Fibroblast of the conjunctiva (primary cell): ENCODE results near the gene SLC49A3.
"Not testable (repeated sequence)": the region's sequence is repeated elsewhere in the genome, so short reads cannot be mapped to it uniquely, and the experiment has no call there.

Source experiments
- DNase-seq: peaks from one replicate; pipeline ENCODE4 v3.0.0-alpha.2; 2010; ENCODE audit warnings: low read depth

The SLC49A3 gene

DNA sequence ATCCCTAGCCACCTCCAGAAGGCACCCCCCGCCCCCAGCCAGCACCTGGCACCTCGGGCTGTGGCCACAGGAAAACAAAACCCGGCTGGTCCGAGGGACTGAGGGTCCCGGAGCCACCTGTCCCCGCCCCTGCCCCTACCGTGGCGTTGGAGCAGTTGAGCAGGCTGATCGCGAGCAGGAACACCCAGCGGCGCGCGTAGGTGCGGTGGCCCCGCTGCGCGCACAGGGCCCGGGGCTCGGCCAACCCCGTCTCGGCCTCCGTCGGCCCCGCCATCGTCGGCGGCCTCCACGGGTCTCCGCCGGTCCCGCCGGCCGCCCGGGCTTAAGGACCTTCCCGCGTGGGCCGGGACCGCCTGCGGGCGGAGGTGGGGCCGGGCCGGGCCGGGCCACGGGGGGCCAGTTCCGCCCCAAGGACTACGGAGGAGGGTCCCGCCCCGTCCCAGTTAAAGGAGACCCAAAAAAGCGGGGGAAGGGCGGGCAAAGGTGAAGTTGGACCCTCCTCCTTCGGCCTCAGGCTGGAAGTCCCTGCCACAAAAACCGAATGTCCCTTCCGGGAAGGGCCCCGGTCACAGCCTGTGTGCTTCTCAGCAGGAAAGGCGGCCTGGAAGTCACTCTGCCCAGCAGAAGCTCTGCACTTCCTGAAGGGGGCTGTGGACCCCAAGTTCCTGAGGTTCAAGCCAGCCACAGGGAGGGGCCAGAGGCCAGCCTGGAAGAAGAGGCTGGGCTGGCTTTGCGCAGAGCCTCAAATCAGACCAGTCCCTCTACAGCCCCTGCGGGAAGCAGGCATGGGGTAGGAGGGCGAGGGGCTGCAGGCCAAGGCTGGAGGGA is at the start of gene SLC49A3:
TSS of gene SLC49A3 (minus strand) at position 298 of the 828 bp plus-strand sequence. CDS start at position 274, 24 bp downstream.
- no peak for DNase-seq

DNA sequence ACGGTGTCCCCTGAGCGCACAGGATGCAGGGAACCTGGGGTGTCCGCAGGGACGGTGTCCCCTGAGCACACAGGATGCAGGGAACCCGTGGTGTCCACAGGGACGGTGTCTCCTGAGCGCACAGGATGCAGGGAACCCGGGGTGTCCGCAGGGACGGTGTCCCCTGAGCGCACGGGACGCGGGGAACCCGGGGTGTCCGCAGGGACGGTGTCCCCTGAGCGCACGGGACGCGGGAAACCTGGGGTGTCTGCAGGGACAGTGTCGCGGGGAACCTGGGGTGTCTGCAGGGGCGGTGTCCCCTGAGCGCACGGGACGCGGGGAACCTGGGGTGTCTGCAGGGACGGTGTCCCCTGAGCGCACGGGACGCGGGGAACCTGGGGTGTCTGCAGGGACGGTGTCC is 47.6 kb upstream of the SLC49A3 start:
- DNase-seq: not testable (repeated sequence)

DNA sequence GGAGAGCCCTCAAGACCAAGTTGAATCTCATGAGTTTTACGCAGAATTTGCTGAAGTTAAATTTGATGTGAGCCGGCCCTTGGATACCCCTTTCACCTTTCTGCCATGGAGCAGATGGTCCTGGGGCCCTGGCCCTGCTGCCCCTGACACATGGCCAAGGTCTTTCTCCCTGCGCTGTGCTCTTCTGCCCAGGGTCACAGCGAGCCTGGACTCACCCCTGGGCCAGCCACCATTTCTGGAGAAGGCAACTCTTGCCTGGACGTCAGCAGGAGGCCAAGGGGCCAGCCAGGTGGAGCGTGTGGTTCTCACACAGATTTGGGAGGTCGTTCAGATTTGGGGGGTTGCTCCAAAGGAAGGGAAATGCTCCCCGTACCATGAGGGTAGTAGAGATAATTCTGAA is 46.6 kb upstream of the SLC49A3 start:
- no peak for DNase-seq

DNA sequence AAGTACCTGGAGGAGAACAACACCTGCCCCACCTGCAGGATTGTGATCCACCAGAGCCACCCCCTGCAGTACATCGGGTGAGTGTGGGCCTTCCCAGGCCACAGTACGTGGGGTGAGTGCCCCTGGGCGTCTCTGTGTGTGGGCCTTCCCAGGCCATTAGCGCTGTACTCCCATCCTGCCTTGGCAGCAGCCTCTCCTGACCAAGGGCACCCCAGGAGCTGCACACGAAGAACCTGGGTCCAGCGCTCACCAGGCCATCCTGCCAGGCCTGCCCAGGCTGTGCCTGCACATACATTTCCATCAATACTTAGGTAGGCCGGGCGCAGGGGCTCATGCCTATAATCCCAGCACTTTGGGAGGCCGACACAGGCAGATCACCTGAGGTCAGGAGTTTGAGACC is 46.0 kb upstream of the SLC49A3 start:
- DNase-seq: no peak

DNA sequence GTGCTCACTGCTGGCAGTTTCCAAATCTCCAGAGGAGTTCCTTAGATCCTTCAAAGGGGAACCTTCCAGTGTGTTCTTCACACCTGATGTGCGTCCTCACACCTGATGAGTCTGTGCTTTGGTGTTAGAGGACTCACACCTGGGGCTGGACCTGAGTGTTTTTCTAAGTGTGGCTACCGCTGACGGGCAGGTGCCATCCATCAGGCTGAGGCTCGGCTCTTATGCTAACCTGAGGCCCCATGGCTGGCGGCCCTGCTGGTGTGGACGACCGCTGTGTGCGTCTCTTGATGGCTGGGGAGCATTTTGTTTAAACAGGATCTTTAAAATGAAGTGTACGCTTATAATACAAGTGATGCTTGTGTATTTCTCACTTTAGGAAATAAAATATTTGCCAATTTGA is 45.1 kb upstream of the SLC49A3 start:
- no peak for DNase-seq

DNA sequence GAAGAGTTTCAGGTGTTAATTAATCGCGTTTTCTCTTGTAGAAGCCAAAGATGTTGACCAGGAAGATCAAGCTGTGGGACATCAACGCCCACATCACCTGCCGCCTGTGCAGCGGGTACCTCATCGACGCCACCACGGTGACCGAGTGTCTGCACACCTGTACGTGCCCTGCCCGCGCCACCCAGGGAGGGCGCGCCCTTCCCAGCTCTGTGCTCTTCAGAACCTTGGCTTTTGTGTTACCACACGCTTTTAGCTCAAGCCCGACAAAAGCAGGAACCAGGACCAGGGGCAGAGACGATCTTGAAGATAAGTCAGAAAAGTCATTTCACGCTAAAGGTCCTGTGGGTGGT is 44.7 kb upstream of the SLC49A3 start:
- no peak for DNase-seq

DNA sequence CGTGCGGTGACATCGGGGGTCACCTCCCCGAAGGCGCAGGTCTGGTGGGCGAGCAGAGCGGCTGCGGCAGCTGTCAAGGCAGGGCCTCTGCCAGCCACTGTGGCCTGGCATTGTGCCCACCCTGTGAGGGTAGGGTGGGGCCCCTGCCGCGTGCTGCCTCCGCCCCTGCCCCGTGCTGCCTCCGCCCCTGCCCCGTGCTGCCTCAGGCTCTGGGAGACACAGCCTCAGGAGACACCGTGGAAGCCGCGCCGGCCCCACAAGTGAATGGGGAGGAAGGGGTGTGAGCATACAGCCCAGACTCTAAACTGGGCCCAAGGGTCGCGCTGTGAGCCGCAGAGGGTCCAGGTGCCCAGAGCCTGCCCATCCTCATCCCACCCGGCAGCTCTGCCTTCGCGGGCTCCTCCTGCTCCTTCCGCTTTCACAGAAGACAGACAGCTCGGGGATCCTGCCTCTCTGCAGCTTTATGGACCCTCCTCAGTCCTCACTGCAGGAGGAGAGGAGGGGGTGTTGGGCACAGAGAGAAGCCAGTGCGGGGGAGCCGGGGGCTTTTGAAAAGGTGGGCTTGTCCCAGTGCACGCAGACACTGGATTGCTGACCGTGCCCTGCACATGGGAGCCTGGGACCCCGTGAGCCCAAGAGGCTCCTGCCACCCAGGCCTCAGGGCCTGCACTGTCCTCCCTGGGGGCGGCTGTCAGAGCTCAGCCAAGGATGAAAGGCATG is 44.1 kb upstream of the SLC49A3 start:
- no peak for DNase-seq

DNA sequence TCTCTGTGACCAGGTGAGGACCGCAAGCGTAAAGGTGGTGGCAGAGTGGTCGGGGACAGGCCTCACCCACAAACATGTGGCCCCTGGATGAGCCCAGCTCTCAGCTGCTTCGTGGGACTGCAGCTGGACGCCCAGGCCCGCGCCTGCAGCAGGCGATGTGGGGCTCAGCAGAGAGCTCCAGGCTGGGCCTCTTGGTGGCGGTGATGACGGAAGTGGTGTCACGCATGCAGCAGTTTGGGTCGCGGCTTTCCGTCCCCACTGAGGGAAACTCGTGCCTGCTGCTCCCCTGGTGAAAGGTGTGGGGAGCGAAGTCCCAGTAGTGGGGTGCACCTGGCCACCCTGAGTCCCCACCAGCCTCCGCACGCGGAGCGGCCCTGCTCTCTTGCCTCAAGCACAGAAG is 43.5 kb upstream of the SLC49A3 start:
- DNase-seq: no peak

DNA sequence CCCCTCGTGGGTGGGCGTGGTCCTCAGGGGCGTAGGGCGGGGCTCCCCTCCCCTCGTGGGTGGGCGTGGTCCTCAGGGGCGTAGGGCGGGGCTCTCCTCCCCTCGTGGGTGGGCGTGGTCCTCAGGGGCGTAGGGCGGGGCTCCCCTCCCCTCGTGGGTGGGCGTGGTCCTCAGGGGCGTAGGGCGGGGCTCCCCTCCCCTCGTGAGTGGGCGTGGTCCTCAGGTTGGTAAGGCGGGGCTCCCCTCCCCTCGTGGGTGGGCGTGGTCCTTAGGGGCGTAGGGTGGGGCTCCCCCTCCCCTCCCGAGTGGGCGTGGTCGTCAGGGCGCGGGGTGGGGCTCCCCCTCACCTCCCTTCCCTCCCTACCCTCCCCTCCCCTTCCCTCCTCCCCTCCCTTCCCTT is 43.0 kb upstream of the SLC49A3 start:
- DNase-seq: not testable (repeated sequence)

DNA sequence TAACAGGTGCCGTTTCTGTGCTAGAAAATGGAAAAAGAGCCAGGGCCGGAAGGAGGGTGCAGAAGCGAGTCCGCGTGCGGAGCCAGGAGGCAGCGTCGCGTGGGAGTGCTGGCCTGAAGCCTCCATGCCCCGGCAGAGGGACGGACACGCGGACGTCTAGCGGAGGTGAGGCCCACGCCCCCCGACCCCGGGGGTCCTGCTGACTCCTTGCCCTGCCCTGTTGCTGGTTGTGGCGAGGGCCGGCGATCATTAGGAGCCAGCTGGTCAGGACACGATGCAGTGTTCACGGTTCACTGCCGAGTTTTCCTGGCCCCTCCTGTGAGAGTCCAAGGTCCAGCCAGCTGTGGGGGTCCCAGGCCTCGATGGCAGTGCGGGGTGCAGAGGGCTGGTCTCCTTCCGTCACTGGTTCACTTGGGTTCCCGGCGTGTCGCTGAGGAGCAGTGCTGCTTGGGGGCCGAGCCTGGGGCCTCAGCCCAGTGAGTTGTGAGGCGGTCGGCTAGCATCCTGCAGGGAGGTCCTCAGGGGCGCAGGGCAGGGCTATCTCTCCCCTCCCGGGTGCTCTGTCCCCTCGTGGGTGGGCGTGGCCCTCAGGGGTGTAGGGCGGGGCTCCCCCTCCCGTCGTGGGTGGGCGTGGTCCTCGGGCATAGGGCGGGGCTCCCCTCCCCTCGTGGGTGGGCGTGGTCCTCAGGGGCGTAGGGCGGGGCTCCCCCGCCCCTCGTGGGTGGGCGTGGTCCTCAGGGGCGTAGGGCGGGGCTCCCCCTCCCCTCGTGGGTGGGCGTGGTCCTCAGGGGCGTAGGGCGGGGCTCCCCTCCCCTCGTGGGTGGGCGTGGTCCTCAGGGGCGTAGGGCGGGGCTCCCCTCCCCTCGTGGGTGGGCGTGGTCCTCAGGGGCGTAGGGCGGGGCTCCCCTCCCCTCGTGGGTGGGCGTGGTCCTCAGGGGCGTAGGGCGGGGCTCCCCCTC is 42.3 kb upstream of the SLC49A3 start:
- not testable (repeated sequence) for DNase-seq

DNA sequence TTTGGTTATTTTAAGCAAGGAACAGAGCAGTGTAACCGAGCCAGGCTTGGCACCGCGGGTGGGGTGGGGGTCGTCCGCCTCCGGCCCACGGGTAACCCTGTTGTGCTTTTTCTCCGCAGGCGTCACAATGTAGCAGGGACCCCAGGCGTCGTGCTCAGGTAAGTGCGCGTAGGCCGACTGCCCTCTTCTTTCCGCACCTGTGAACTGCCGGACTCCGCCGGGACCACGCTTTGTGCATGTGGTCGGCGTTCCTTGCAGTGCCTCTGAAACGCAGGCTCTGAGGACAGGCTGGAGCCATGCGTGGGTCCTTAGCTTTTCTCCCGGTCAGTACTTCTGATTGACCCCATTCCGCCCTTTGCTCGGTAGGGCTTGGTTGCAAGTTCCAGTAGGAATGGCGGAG is 41.6 kb upstream of the SLC49A3 start:
- no peak for DNase-seq

DNA sequence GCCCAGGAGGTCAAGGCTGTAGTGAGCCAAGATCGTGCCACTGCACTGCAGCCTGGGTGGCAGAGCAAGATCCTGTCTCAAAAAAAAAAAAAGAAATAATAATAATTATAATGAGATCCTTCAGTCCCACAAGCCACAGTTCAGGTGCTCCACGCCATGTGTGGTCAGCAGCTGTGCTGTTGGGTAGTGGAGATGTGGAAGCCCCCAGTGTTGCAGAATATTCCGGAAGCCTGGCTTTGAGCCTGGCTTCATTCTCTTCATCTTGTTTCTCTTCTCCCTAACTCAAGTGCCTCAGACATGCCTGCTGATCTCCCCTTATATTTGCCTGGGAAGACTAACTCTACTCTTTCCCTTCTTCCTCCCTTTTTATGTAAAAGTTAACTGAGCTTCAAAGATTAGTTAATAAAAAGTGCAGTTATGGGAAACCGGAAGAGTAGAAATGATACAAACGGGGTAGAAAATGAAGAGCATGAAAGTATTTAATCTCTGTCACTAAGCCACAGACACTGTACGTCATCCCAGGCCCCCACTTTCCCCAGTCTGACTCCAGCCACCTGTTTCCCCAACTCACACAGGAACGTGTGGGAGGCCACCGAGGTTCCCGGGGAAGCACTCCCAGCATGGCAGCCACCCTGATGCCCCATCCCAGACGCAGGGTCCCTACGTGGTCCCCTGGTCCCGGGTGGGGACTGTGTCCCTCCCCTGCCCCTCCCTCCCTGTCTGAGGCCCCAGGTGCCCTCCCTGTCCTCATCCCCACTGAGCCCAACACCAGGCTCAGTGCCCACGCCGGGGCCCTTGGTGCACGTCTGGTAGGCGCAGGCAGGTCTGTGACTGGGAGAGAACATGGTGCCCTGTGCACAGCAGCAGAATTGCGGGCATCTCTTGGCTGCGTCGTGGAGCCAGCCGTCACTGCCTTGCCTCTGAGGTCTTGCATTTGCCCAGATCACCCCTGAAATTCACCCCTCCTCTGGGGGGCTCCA is 40.7 kb upstream of the SLC49A3 start:
- no peak for DNase-seq

DNA sequence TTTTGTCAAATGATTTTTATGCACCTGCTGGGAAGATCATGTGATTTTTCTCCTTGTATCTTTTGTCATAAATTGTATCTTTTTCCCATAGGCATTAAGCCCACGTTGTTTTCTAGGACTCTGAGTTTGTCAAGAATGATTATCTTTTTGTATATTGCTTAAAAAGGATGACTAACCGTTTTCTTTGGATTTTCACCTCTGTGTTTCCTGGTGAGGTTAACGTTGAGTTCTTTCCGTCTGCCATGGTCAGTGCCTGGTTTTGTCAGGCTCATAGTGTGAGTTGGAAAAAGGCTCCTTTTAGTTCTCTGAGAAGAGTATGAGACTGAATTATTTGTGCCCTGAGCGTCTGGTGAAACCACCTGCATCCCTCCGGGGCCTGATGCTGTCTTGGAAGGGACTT is 38.6 kb upstream of the SLC49A3 start:
- DNase-seq: no peak

DNA sequence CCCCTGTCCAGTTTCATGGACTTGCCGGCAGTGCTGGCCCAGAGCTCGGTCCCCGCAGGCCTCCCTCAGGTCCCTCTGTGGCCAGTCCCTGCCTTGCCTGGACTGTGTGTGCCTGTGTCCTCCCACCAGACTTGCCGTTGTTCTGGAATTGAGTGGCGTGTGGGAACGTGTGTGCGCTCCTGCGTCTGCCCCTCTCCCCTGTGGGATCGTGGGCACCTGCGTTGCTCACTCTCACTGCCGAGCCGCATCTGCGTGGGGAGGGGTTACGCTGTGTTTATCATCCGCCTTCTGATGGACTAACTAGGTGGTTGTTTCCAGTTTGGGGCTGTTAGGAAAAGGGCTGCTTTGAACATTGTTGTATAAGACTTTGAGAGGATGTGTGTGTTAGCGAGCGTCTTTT is 37.9 kb upstream of the SLC49A3 start:
- DNase-seq: no peak

DNA sequence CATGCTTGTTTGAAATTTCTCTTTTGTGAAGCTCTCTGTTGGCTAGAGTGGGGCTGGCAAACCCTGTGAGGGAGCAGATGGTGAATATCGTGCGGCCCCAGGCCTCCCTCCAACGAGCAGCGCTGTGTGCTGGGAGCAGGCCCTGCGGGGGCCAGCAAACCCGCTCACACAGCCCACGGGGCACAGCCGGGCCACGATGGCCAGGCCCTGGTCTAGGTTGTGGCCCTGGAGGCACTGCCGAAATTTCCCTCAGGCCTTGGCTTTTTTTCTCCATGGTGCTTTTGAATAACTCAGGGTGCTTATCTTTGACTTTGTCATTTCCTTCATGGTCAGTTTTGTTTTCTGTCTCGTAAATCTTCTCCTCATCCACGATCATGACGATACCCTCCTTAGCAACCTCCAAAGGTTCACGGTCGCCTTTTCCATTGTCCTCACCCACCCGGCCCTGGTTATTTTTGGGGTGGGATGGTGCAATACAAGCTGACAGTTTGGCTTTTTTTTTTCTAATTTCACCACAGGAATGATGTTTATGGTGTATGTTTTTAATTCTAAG is 37.4 kb upstream of the SLC49A3 start:
- no peak for DNase-seq

DNA sequence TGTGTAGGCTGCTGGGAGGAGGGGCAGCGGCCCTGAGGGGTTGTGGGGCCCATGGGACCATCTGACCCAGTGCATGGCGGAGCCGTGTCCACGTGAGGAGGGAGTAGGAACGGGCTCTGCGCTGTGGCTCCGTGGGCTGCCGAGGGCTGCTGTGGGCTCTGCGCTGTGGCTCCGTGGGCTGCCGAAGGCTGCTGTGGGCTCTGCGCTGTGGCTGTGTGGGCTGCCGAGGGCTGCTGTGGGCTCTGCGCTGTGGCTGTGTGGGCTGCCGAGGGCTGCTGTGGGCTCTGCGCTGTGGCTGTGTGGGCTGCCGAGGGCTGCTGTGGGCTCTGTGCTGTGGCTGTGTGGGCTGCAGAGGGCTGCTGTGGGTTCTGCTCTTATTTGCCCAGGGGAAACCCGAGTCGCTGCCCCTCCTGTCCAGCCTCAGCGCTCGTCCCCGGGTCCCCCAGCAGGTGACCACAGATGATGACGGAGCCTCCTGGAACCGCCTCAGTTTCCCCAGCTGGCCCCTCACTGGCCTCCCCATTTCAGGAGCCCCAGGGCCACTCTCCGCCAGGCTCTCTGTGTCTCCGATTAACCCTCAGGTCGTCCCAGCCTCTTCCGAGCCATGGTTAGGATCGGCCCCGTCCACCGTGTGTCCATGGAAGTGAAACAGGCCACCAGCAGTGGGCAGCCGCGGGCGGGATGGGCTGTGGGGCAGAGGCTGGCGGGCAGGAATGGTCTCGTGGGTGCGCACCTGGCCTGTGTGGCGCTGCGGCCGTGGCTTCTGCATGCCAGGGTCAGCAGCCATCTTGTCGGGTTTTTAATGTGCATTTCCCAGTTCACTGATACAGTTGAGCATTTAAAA is 36.7 kb upstream of the SLC49A3 start:
- no peak for DNase-seq

DNA sequence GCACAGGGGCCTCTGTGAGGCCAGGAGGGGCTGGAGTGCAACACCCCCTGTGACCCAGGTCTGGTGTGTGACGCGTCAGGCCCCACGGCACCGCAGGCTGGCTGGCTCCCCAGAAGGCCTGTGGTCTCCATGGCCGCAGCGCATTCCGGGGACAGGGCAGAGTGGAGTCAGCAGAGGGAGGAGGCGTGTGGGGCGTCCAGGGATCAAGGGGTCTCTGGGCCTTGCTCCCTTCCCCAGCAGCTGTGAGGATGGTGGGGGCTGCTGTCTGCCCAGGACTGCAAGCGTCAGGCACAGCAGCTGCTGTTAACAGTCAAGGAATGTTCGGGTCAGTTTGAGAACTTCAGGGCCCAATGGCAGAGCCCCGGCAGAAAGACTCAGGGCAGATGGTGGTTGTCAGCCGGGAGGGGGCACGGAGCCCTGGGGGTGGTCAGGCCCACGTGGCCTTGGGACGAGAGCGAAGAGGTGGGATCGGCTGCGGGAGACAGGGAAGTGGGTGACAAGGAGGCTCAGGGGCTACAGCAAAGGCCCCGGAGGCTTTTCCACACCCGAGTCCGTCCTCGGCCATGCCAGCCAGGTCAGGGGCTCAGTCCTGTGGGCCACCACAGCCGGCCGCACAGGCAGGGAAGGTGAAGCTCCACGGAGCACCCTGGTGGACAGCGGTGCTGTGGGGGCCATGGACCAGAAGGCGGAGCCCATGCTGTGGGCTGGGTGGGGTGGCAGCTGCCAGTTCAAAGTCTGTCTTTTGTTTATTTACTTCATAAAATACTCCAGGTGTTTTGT is 35.0 kb upstream of the SLC49A3 start:
- DNase-seq: no peak

DNA sequence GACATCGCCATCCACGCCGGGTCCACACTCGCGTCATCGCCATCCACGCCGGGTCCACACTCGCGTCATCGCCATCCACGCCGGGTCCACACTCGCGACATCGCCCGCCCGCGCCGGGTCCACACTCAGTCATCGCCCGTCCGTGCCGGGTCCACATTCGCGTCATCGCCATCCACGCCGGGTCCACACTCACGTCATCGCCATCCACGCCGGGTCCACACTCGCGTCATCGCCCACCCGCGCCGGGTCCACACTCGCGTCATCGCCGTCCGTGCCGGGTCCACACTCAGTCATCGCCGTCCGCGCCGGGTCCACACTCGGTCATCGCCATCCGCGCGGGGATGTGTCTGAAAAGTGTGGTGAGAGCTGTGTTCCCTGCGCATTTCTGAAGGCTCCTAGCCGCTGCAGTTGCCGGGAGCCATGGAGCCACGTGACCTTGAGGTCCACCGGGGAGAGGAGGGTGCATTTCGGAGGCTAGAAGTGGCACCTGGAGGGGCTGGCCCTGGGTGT is 34.0 kb upstream of the SLC49A3 start:
- DNase-seq: no peak

DNA sequence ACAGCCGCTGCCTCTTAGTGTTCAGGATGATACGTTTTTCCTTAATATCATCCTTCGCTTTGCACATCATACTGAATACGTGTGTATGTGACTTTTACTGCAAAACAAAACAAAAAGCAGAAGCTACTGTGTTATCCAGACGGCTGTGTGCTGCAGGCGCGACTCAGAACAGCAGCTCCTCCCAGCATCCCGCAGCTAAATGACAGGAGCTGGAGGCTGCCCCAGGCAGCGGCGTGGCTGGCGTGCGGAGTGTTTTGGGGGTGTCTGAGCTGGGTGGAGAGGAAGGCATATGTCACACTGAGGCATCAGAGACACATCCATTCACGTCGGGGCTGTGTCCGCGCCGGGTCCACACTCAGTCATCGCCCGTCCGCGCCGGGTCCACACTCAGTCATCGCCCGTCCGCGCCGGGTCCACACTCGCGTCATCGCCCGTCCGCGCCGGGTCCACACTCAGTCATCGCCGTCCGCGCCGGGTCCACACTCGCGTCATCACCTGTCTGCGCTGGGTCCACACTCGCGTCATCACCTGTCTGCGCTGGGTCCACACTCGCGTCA is 33.3 kb upstream of the SLC49A3 start:
- DNase-seq: no peak
